ENCODE measurements around the gene POU4F3. TPM values are rescaled to one million over a fixed set of nuclear protein-coding genes. Genes with fewer than 3 reads are reported as not detected.

POU4F3 gene
- total RNA-seq, 4 donors from 2014 or later = not detected

DNA sequence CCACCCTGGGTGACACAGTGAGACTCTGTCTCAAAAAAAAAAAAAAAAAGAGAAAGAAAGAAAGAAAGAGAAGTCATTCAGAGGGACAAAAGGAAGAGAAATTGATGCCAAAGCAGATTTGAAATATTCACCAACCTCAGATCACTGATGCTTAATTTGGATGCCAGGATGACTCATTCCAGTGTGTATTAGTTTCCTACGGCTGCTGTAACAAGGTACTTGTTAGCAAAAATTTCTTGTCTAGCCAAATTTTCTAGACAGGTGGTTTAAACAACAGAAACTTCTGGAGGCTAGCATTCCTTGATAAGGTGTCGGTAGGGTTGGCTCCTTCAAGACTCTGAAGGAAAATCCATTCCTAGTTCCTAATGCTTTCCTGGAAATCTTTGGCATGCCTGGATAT, 42.1 kb downstream of the POU4F3 start:
- TF ChIP-seq EP300 (IDR thresholded peaks at IDR 0.05) (no peak), POLR2AphosphoS5 (IDR thresholded peaks at IDR 0.05) (no peak), CTCF (IDR thresholded peaks at IDR 0.05) (no peak), POLR2A (IDR thresholded peaks at IDR 0.05) (no peak)
- H3K36me3 ChIP-seq = no peaks in the 10 kb centered on the region
- no peak for ATAC-seq
- H3K27me3 ChIP-seq = peaks cover 20% of the 10 kb centered on the region
- no peaks in the 10 kb centered on the region for H3K4me1 ChIP-seq
- H3K4me3 ChIP-seq = no peak overlapping the region
- no peak overlapping the region for H3K27ac ChIP-seq
- WGBS, 2 donors (ENCODE audit: low coverage in 1 of 2) = 94 to 100% methylated on average over 2 of the region's 2 CpGs
- H3K9me3 ChIP-seq = peaks cover 0 to 6% (median 0%) of the 10 kb centered on the region in 3 donors

DNA sequence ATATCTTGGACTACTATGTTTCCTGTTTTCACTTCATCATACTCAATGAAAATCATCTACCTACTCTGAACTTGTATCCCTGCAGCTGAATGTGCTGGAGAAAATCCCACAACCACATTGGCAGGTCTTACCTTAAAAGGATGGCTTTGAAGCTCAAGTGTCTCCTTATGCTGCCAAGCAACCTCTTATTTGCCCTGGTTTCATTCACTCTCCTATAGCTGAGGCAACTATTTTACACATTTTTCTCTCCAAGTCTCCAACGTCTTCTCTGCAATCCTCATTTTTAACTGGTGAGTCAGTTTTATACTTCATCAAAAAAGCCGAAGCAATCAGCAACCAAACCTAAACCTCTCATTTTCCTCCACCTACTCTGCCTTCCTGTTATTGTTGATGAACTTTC, 49.7 kb downstream of the POU4F3 start:
- TF ChIP-seq CTCF (IDR thresholded peaks at IDR 0.05) (no peak), POLR2AphosphoS5 (IDR thresholded peaks at IDR 0.05) (no peak), POLR2A (IDR thresholded peaks at IDR 0.05) (no peak)
- Histone ChIP-seq H3K36me3 (no peaks in the 10 kb centered on the region), H3K9me3 (no peaks in the 10 kb centered on the region), H3K27ac (no peak overlapping the region), H3K27me3 (peaks cover 5% of the 10 kb centered on the region), H3K4me1 (no peaks in the 10 kb centered on the region), H3K4me3 (no peak overlapping the region)
- ATAC-seq = no peak
- WGBS, 2 donors (ENCODE audit: low coverage in 1 of 2) = 45 to 49% methylated on average over 2 of the region's 2 CpGs

- Histone ChIP-seq H3K36me3 (no peaks in the 10 kb centered on the region), H3K4me1 (no peaks in the 10 kb centered on the region), H3K27ac (no peak overlapping the region), H3K4me3 (no peak overlapping the region), H3K9me3 (no peaks in the 10 kb centered on the region), H3K27me3 (peaks cover 18% of the 10 kb centered on the region)
- ATAC-seq = no peak
- WGBS, 2 donors (ENCODE audit: low coverage in 1 of 2) = 29% methylated on average over 2 of the region's 2 CpGs; no CpG with 5 or more reads in 1 of the 2 donors
- TF ChIP-seq POLR2A (IDR thresholded peaks at IDR 0.05) (no peak), POLR2AphosphoS5 (IDR thresholded peaks at IDR 0.05) (no peak), CTCF (IDR thresholded peaks at IDR 0.05) (no peak), EP300 (IDR thresholded peaks at IDR 0.05) (no peak)
Measured at GRCh38 chr5:146390469-146390868, 51.8 kb downstream of the POU4F3 start.

Other genes with a start within 250 kb of the POU4F3 start
- gene PLAC8L1, start 233.3 kb upstream of the POU4F3 start, total RNA-seq = 1 to 10 TPM in 1 of 4 donors, not detected in 3; 1.2 TPM
- gene LARS1, start 156.2 kb upstream of the POU4F3 start, total RNA-seq = 100 to 1,000 TPM in 1 of 4 donors, 10 to 100 TPM in 3; 72.5 to 103 (median 76.4) TPM
- gene RBM27, start 135.2 kb upstream of the POU4F3 start, total RNA-seq = 10 to 100 TPM; 20.4 to 29.6 (median 21.2) TPM
- gene TCERG1, start 108.5 kb downstream of the POU4F3 start, total RNA-seq = 10 to 100 TPM; 19.8 to 66.9 (median 41.2) TPM
- gene GPR151, start 177.4 kb downstream of the POU4F3 start, total RNA-seq = not detected